Lung (tissue), 12 donors: Measurements from ENCODE around the gene FBXO7. TPM values are rescaled to one million over a fixed set of nuclear protein-coding genes. Genes with fewer than 3 reads are reported as not detected.

Experiments
- ATAC-seq: fragments of 200-7000 bp; cut with Tn5 transposase; one replicate; pipeline ENCODE4 v1.9.1; 2020; ENCODE audit warnings: moderate number of reproducible peaks; ENCODE audit not compliant: insufficient read depth, low FRiP score
- DNase-seq, 3 donors: peaks; one replicate each; pipeline ENCODE4 v3.0.0-alpha.2; 2013 to 2017
- H3K27ac ChIP-seq, 2 donors: one replicate each; pipeline ENCODE4 v1.5.1; 2013; ENCODE audit warnings: mild to moderate bottlenecking in 2 of 2, moderate library complexity in 2 of 2, control low read depth in 1 of 2, inconsistent platforms in 1 of 2, low read depth in 1 of 2, low read length in 1 of 2
- H3K27me3 ChIP-seq, 3 donors: one replicate each; pipeline ENCODE4 v1.5.1; 2013; ENCODE audit warnings: low read length in 2 of 3; ENCODE audit not compliant: control insufficient read depth in 3 of 3, insufficient read depth in 3 of 3
- H3K36me3 ChIP-seq, 4 donors: one replicate each; pipeline ENCODE4 v1.5.1; 2013; ENCODE audit warnings: low read length in 4 of 4, mild to moderate bottlenecking in 1 of 4, moderate library complexity in 1 of 4; ENCODE audit not compliant: control insufficient read depth in 4 of 4, insufficient read depth in 4 of 4
- H3K4me1 ChIP-seq, 5 donors: one replicate each; pipeline ENCODE4 v1.5.1; 2013; ENCODE audit warnings: low read length in 5 of 5, mild to moderate bottlenecking in 2 of 5, moderate library complexity in 1 of 5; ENCODE audit not compliant: control insufficient read depth in 5 of 5, insufficient read depth in 5 of 5
- H3K4me3 ChIP-seq: one replicate; pipeline ENCODE4 v1.5.1; 2013; ENCODE audit warnings: mild to moderate bottlenecking, control low read depth, moderate library complexity
- H3K9ac ChIP-seq, 2 donors: one replicate each; pipeline ENCODE4 v1.5.1; 2013; ENCODE audit warnings: low read length in 2 of 2, control low read depth in 1 of 2; ENCODE audit not compliant: insufficient read depth in 1 of 2
- H3K9me3 ChIP-seq, 4 donors: one replicate each; pipeline ENCODE4 v1.5.1; 2013; ENCODE audit warnings: low read length in 3 of 4, mild to moderate bottlenecking in 1 of 4, moderate library complexity in 1 of 4; ENCODE audit not compliant: control insufficient read depth in 4 of 4, insufficient read depth in 3 of 4
- whole genome bisulfite sequencing, 2 donors: extraction: QIAGEN DNeasy Blood & Tissue Kit; methylation state at CpG; one replicate each; pipeline ENCODE4 v1.1.7; 2013; 5-methylcytosine and 5-hydroxymethylcytosine counted together
- polyA plus RNA-seq, 2 donors: library from polyadenylated mRNA; stranded (reverse); fragments of 200-250 nt; gene quantifications; one replicate each; pipeline ENCODE4 v1.2.1, GENCODE V29; 2013
- total RNA-seq, 2 donors: library from RNA; depleted of rRNA in 1 of 2; stranded (reverse); fragments of >200 nt in 1 of 2; gene quantifications; one replicate each; pipeline ENCODE4 v1.2.1, GENCODE V29; 2014 to 2021
- TF ChIP-seq, protein P1 (sequence below): IDR thresholded peaks from 2 replicates; pipeline ENCODE4 v1.5.1; 2012; ENCODE audit warnings: mild to moderate bottlenecking; ENCODE audit errors: control extremely low read depth, extremely low read depth
- donor health status: control.
- donor health status: control.
- donor health status: Bipolar disorder and iron deficiency.
- donor health status: healthy.
- donor health status: DM: yes; HTN: yes; CAD: no.

FBXO7 gene
- total and polyA plus RNA-seq, 4 donors = 48.8 to 117 (median 72.1) TPM

DNA sequence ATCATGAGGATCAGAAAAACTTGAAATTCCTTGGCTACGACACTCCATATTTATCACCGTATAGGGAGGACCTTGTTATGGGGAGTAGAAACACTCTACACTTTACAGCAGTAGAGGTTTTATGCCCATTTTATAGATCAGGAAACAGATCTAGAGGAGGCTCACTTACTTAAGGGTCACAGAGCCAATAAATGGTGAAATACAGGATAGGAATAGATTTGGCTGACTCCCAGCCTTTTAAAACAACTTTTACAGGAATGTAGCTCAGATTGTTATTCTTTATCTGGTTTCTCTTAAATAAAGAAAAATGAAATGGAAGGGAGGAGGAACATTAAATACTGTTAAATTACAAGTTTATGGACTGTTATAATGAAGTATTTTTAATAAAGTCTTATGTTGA is 14.8 kb downstream of the FBXO7 start:
- H3K27me3 ChIP-seq = no peaks in the 10 kb centered on the region
- H3K36me3 ChIP-seq = peaks cover 12 to 28% (median 25%) of the 10 kb centered on the region in 4 donors
- H3K4me1 ChIP-seq = peaks cover 0 to 36% (median 0%) of the 10 kb centered on the region in 5 donors
- no peak overlapping the region for H3K9ac ChIP-seq
- ATAC-seq = no peak
- TF ChIP-seq, protein P1, sequence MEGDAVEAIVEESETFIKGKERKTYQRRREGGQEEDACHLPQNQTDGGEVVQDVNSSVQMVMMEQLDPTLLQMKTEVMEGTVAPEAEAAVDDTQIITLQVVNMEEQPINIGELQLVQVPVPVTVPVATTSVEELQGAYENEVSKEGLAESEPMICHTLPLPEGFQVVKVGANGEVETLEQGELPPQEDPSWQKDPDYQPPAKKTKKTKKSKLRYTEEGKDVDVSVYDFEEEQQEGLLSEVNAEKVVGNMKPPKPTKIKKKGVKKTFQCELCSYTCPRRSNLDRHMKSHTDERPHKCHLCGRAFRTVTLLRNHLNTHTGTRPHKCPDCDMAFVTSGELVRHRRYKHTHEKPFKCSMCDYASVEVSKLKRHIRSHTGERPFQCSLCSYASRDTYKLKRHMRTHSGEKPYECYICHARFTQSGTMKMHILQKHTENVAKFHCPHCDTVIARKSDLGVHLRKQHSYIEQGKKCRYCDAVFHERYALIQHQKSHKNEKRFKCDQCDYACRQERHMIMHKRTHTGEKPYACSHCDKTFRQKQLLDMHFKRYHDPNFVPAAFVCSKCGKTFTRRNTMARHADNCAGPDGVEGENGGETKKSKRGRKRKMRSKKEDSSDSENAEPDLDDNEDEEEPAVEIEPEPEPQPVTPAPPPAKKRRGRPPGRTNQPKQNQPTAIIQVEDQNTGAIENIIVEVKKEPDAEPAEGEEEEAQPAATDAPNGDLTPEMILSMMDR = no peak
- H3K27ac ChIP-seq = no peak overlapping the region
- H3K9me3 ChIP-seq = no peaks in the 10 kb centered on the region
- 92 to 96% methylated on average over 2 of the region's 2 CpGs for WGBS, 2 donors
- H3K4me3 ChIP-seq = no peak overlapping the region
- DNase-seq = peak in 2 of 3 donors; percentile 22 to 51

DNA sequence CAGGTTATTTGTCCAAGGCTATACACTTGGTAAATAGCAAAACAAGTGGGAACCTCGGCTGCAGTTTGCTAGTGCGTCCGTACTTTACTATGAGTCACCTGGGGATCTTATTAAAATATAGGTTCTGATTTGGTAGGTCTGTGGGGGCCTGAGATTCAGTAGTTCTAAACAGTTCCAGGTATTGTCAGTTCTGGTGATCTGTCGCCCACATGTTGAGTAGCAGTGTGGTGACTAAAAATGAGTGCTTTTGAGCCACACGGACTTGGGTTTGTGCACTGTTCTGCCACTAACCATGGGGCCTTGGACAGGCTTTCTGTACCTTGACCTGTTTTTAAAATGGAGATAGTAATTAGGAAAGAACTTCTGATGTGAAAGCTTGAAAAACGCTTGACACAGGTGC is 15.7 kb downstream of the FBXO7 start:
- H3K9ac ChIP-seq = no peak overlapping the region

DNA sequence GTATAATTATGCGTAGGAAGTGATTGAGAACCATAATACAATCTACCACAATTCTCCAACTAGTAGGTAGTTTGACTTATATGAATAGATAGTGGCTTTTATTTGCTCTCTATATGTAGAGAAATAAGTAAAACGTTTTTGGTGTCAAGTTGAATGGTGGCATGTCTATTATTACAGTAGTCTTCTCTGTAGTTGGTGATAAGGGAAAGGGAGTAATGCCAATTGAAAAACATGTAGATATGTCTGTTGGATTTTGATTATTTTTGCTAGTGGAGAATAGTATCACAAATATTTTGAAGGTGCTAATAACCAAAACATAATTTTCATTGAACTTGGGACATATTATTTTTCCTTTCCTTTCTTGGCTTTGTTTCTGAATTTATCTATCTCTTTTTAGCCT is 17.5 kb downstream of the FBXO7 start:
- Histone ChIP-seq H3K27me3 (no peaks in the 10 kb centered on the region), H3K9ac (no peak overlapping the region), H3K9me3 (no peaks in the 10 kb centered on the region), H3K27ac (no peak overlapping the region), H3K36me3 (peaks cover 12 to 39% (median 32%) of the 10 kb centered on the region in 4 donors), H3K4me3 (no peak overlapping the region), H3K4me1 (peaks cover 0 to 22% (median 0%) of the 10 kb centered on the region in 5 donors)
- 77 to 86% methylated on average over 2 of the region's 2 CpGs for WGBS, 2 donors
- no peak for ATAC-seq
- TF ChIP-seq, protein P1 = no peak
- no peak for DNase-seq

More for the DNA sequence above, 15.7 kb downstream of the FBXO7 start:
- Histone ChIP-seq H3K4me1 (peaks cover 0 to 36% (median 0%) of the 10 kb centered on the region in 5 donors), H3K36me3 (peaks cover 13 to 27% (median 23%) of the 10 kb centered on the region in 4 donors), H3K27ac (no peak overlapping the region), H3K9me3 (no peaks in the 10 kb centered on the region), H3K4me3 (no peak overlapping the region), H3K27me3 (no peaks in the 10 kb centered on the region)
- TF ChIP-seq, protein P1 = no peak
- 95 to 96% methylated on average over 6 of the region's 6 CpGs for WGBS, 2 donors
- DNase-seq (no peak), ATAC-seq (no peak)

DNA sequence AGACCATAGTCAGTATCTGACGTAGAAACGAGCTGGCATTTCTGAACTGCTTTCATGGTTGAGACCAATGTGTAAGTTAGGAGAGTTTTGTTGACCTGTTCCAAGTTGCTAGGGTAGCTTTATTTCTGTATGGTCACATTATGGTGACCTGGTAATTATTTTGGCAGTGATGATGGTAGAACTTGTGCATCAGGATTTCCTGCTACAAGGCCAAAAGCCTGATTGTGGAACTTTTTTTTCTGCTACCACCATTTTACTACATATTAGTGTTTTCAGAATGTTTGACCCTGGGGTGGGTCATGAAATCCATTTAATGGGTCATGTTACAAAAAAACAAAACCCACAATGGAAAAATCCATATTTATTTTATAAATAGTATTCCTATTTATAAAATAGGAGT is 18.9 kb downstream of the FBXO7 start:
- TF ChIP-seq, protein P1 = no peak
- Histone ChIP-seq H3K27ac (no peak overlapping the region), H3K36me3 (peaks cover 16 to 53% (median 37%) of the 10 kb centered on the region in 4 donors), H3K4me3 (no peak overlapping the region), H3K27me3 (no peaks in the 10 kb centered on the region), H3K4me1 (peaks cover 0 to 10% (median 0%) of the 10 kb centered on the region in 5 donors), H3K9me3 (no peaks in the 10 kb centered on the region), H3K9ac (no peak overlapping the region)
- 95 to 98% methylated on average over 2 of the region's 2 CpGs for WGBS, 2 donors
- no peak for DNase-seq
- ATAC-seq = no peak
